Ramos (cell line): ENCODE results near the gene RCE1.

Source experiments
- in situ Hi-C: fragments of 300-500 bp; cut with MboI; formaldehyde crosslinking; loops from one replicate; pipeline ENCODE4 v1.14.3; 2022; ENCODE audit warnings: low sequenced_read_pairs; ENCODE audit not compliant: unreplicated experiment

The RCE1 gene

GRCh38 chr11:66855574-66856495, 12.6 kb downstream of the RCE1 start:
- in situ Hi-C loops = no loop called here

GRCh38 chr11:66856496-66857233, 13.4 kb downstream of the RCE1 start, which contains the start of gene LRFN4:
LRFN4 (plus strand) TSS chr11:66857064; CDS start chr11:66857745, 681 bp downstream.
- in situ Hi-C loops = no loop called here

GRCh38 chr11:66857234-66857926, 14.1 kb downstream of the RCE1 start:
- in situ Hi-C loops = no loop called here

- in situ Hi-C loops = no loop called here
Measured at GRCh38 chr11:66857927-66858185, 14.6 kb downstream of the RCE1 start.

- in situ Hi-C loops = no loop called here
Measured at GRCh38 chr11:66858186-66858938, 15.1 kb downstream of the RCE1 start.

GRCh38 chr11:66858939-66859685, 15.9 kb downstream of the RCE1 start:
- in situ Hi-C loops = no loop called here

GRCh38 chr11:66859686-66860448, 16.6 kb downstream of the RCE1 start:
- in situ Hi-C loops = no loop called here

- in situ Hi-C loops = no loop called here
Measured at GRCh38 chr11:66860449-66860831, 17.2 kb downstream of the RCE1 start.

- in situ Hi-C loops = no loop called here
Measured at GRCh38 chr11:66861038-66861773, 18.0 kb downstream of the RCE1 start.

GRCh38 chr11:66861774-66862558, 18.7 kb downstream of the RCE1 start:
- in situ Hi-C loops = no loop called here

- in situ Hi-C loops = no loop called here
Measured at GRCh38 chr11:66862559-66863037, 19.4 kb downstream of the RCE1 start.

GRCh38 chr11:66863428-66864125, 20.3 kb downstream of the RCE1 start:
- in situ Hi-C loops = no loop called here

- in situ Hi-C loops = no loop called here
Measured at GRCh38 chr11:66864172-66864901, 21.1 kb downstream of the RCE1 start.

GRCh38 chr11:66864924-66865697, 21.9 kb downstream of the RCE1 start:
- in situ Hi-C loops = no loop called here

GRCh38 chr11:66866007-66866406, 22.8 kb downstream of the RCE1 start:
- in situ Hi-C loops = no loop called here
